AG09309 (cell line): ENCODE results near the gene C1QTNF1.

Source experiments
- DNase-seq: peaks from one replicate; pipeline ENCODE4 v3.0.0-alpha.2; 2010; ENCODE audit warnings: low read depth
- H3K4me3 ChIP-seq: 2 replicates; pipeline ENCODE4 v1.5.1; 2011; ENCODE audit warnings: mild to moderate bottlenecking, low read depth, low read length, moderate library complexity; ENCODE audit not compliant: control insufficient read depth
- TF ChIP-seq, protein P1 (sequence below): IDR thresholded peaks from 2 replicates; pipeline ENCODE4 v1.5.1; 2011; ENCODE audit warnings: mild to moderate bottlenecking, low read depth, low read length, inconsistent platforms; ENCODE audit not compliant: insufficient read depth, control insufficient read depth; ENCODE audit errors: missing control alignments

C1QTNF1 gene

GRCh38 chr17:79062691-79063090, 38.7 kb downstream of the C1QTNF1 start:
- no peak for DNase-seq
- no peak overlapping the region for H3K4me3 ChIP-seq
- TF ChIP-seq, protein P1, sequence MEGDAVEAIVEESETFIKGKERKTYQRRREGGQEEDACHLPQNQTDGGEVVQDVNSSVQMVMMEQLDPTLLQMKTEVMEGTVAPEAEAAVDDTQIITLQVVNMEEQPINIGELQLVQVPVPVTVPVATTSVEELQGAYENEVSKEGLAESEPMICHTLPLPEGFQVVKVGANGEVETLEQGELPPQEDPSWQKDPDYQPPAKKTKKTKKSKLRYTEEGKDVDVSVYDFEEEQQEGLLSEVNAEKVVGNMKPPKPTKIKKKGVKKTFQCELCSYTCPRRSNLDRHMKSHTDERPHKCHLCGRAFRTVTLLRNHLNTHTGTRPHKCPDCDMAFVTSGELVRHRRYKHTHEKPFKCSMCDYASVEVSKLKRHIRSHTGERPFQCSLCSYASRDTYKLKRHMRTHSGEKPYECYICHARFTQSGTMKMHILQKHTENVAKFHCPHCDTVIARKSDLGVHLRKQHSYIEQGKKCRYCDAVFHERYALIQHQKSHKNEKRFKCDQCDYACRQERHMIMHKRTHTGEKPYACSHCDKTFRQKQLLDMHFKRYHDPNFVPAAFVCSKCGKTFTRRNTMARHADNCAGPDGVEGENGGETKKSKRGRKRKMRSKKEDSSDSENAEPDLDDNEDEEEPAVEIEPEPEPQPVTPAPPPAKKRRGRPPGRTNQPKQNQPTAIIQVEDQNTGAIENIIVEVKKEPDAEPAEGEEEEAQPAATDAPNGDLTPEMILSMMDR, result no peak

DNA sequence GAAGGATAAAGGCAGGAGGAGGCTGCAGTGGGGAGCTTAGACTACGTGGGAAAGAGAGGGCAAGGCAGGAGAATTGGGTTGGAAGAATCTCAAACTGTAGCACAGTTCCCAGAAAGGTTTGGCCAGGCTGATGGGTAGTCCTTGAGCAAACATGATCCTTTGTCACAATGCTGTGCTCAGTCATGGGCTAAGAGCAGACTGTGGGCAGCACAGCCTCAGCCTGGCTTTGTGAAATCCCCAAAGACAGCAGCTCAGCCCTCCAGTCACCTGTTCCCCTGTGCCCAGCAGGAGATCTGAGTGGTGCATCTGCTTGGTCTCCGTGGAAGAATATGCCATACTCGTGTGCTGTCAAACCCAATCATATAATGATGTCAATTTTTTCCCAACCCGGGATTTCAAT, 40.1 kb downstream of the C1QTNF1 start:
- TF ChIP-seq, protein P1, result no peak
- H3K4me3 ChIP-seq, result no peak overlapping the region
- DNase-seq, result no peak

DNA sequence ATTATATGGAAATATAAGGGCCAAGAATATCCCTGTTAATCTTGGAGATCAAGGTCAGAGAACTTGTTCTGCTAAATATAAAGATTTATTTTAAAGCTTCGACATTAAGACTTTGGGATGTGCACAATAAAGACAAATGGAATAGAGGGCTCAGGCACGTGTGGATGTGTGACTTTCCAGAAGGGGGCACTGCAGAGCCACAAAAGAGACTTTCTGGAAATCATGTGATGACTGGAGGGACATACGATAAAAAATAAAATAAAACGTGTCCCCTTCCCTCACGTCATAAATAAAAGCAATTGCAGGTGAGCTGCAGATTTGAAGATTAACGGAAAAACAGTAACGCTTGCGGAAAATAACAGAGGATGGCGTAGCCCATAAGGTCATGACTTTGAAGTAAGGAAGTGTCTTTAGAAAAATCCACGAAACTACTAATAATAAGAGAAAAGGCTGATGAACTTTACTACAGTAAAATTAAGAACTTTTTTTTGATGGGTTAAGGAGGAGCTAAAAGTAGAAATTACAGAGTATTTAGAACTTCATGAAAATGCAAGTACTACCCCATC, 41.2 kb downstream of the C1QTNF1 start:
- H3K4me3 ChIP-seq, result no peak overlapping the region
- TF ChIP-seq, protein P1, result peak; percentile 58
- no peak for DNase-seq

- TF ChIP-seq, protein P1, result no peak
- no peak overlapping the region for H3K4me3 ChIP-seq
- no peak for DNase-seq
Observed at GRCh38 chr17:79066963-79067362, 43.0 kb downstream of the C1QTNF1 start.

DNA sequence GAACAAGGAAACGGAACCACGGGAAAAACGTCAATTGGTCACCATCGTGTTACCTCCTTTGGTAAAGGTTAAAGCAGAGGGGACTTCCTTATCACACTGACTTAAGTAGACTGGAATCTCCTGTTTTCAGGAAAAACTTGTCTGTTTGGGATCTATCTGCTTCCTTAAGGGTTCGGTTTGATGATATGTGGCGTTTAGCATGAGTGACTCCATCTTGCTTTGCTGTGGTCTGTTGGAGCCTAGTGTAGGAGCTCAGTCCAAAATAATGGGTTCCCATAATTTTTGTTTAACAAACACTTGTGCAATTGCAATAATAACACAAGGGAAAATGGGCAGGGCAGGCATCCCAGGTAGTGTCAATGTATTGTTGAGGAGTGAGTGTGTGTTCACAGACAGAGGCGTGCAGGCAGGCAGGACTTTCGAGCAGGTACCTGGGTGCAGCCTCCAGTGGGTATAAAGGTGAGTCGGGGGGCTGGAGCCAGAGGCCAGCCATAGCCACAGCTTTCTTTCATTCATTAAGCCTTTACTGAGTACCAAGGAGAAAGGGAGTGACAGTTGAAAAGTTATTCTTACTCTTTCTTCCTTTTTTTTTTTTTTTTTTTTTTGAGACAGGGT, 46.4 kb downstream of the C1QTNF1 start:
- TF ChIP-seq, protein P1, result no peak
- no peak for DNase-seq
- H3K4me3 ChIP-seq, result no peak overlapping the region

- no peak for DNase-seq
- H3K4me3 ChIP-seq, result no peak overlapping the region
Observed at GRCh38 chr17:79071161-79071740, 47.3 kb downstream of the C1QTNF1 start.

More at GRCh38 chr17:79071161-79071740, 47.3 kb downstream of the C1QTNF1 start:
- TF ChIP-seq, protein P1, result no peak
